Stomach (tissue), 4 donors: ENCODE results near the gene FOXC2.

Source experiments
- POLR2A ChIP-seq, 4 donors: fragments of 450-650 bp; IDR thresholded peaks; one replicate each; pipeline ENCODE4 v1.6.1; 2016; ENCODE audit warnings: antibody characterized with exemption in 4 of 4, control low read depth in 2 of 4, mild to moderate bottlenecking in 1 of 4, moderate library complexity in 1 of 4
- POLR2AphosphoS5 ChIP-seq, 3 donors: sonication (generic); formaldehyde crosslinking; IDR thresholded peaks; one replicate each; pipeline ENCODE4 v1.6.1; 2016; ENCODE audit warnings: antibody characterized with exemption in 3 of 3
- TF ChIP-seq, protein P1 (sequence below), 7 experiments: fragments of 450-650 bp in 4 of 7; fragments of 200-600 bp in 3 of 7; sonication (generic) in 3 of 7; IDR thresholded peaks; one replicate each; pipeline ENCODE4 v1.5.1; 2016 to 2019; ENCODE audit warnings: antibody characterized with exemption in 7 of 7, control low read depth in 2 of 7, mild to moderate bottlenecking in 1 of 7

DNA sequence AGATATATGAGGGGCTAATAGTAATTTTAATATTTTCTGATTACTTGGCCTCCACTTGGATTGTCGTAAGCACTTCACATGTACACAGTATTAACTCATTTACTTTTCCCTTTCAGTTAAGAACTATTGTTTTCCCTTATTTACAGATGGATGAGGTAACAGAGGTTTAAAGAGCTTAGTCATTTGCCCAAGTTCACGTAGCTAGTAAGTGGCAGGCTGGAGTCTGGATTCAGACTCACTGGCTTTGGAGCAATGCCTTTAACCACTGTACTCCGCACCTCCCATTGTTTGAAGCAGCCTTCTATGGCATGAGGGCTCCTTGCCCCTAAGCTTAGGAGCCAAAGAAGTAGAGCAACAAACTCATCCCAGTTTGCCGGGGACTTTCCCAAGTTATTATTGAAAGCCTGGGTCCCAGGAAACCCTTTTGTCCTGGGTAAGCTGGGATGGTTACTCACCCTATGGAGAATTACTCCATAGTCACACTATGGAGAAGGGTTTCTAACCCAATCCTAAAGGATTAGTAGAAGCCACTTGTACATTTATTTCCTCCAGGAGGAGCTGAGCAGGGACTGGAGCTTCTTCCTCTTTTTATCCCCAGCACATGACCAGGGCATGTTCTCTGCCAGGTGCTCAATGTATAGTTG, 24.0 kb downstream of the FOXC2 start:
- TF ChIP-seq, protein P1, sequence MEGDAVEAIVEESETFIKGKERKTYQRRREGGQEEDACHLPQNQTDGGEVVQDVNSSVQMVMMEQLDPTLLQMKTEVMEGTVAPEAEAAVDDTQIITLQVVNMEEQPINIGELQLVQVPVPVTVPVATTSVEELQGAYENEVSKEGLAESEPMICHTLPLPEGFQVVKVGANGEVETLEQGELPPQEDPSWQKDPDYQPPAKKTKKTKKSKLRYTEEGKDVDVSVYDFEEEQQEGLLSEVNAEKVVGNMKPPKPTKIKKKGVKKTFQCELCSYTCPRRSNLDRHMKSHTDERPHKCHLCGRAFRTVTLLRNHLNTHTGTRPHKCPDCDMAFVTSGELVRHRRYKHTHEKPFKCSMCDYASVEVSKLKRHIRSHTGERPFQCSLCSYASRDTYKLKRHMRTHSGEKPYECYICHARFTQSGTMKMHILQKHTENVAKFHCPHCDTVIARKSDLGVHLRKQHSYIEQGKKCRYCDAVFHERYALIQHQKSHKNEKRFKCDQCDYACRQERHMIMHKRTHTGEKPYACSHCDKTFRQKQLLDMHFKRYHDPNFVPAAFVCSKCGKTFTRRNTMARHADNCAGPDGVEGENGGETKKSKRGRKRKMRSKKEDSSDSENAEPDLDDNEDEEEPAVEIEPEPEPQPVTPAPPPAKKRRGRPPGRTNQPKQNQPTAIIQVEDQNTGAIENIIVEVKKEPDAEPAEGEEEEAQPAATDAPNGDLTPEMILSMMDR (IDR thresholded peaks at IDR 0.05) = no peak
- TF ChIP-seq POLR2A (IDR thresholded peaks at IDR 0.05) (no peak), POLR2AphosphoS5 (IDR thresholded peaks at IDR 0.05) (peak in 1 of 3 donors; percentile 25)
